HG02870 (cell line): ENCODE measurements around the gene BHLHA15.

ENCODE experiments used
- ATAC-seq: cut with Tn5 transposase; IDR thresholded peaks from one replicate; pipeline ENCODE4 v1.9.1; 2021; ENCODE audit warnings: mild to moderate bottlenecking, moderate library complexity; ENCODE audit not compliant: unreplicated experiment

Gene BHLHA15

GRCh38 chr7:98206451-98207330 lies 4.5 kb upstream of the BHLHA15 start:
- no peak for ATAC-seq

GRCh38 chr7:98209166-98209920 lies 1.9 kb upstream of the BHLHA15 start:
- no peak for ATAC-seq

- no peak for ATAC-seq
Measured at GRCh38 chr7:98210513-98211220, 572 bp upstream of the BHLHA15 start.

GRCh38 chr7:98211676-98212531 lies 665 bp downstream of the BHLHA15 start:
- no peak for ATAC-seq

GRCh38 chr7:98212532-98213041 lies 1.3 kb downstream of the BHLHA15 start:
- ATAC-seq, result no peak

GRCh38 chr7:98213296-98213887 lies 2.2 kb downstream of the BHLHA15 start:
- no peak for ATAC-seq

- ATAC-seq, result no peak
Measured at GRCh38 chr7:98213888-98214810, 2.9 kb downstream of the BHLHA15 start.

GRCh38 chr7:98214811-98215321 lies 3.6 kb downstream of the BHLHA15 start:
- ATAC-seq, result no peak

GRCh38 chr7:98215561-98216495 lies 4.6 kb downstream of the BHLHA15 start:
- ATAC-seq, result no peak

GRCh38 chr7:98216941-98217622 lies 5.8 kb downstream of the BHLHA15 start:
- no peak for ATAC-seq

GRCh38 chr7:98217623-98218582 lies 6.7 kb downstream of the BHLHA15 start:
- ATAC-seq, result no peak

- ATAC-seq, result peak; percentile 42
Measured at GRCh38 chr7:98219382-98219781, 8.1 kb downstream of the BHLHA15 start.

GRCh38 chr7:98221611-98222532 lies 10.6 kb downstream of the BHLHA15 start:
- ATAC-seq, result no peak

GRCh38 chr7:98222533-98223195 lies 11.4 kb downstream of the BHLHA15 start:
- no peak for ATAC-seq
